GM12878 (cell line): ENCODE data around the gene MYLK4. TPM values are rescaled to one million over a fixed set of nuclear protein-coding genes. Genes with fewer than 3 reads are reported as not detected.

Experiments used
- ATAC-seq: fragments of 200-7000 bp; cut with Tn5 transposase; 3 replicates; pipeline ENCODE4 v1.9.1; 2020; ENCODE audit warnings: mild to moderate bottlenecking, moderate library complexity
- BruUV-seq: library from RNA; stranded (reverse); fragments of 400-500 nt; replicated peaks from 2 replicates; lab custom pipeline; 2021; lab: Mats Ljungman, UMichigan
- CTCF ChIA-PET: fragments of 300-600 bp; sonication (Branson Sonifier 250); formaldehyde crosslinking; extraction: SDS; loops from one replicate; lab custom pipeline; 2021; ENCODE audit warnings: inconsistent platforms; lab: Yijun Ruan, JAX
- POLR2A ChIA-PET: fragments of 350-600 bp; formaldehyde crosslinking; extraction: SDS; loops from one replicate; lab custom pipeline; 2021; ENCODE audit warnings: inconsistent platforms; lab: Charles Lee
- RAD21 ChIA-PET: fragments of 300-600 bp; sonication (Branson Sonifier 250); formaldehyde crosslinking; loops from one replicate; lab custom pipeline; 2023; ENCODE audit warnings: antibody characterized with exemption; ENCODE audit not compliant: unreplicated experiment; lab: Charles Lee
- SMC1A ChIA-PET: fragments of 300-600 bp; sonication (Branson Sonifier 250); formaldehyde crosslinking; loops from one replicate; lab custom pipeline; 2023; ENCODE audit not compliant: unreplicated experiment, uncharacterized antibody; lab: Charles Lee
- DNase-seq: peaks from one replicate; pipeline ENCODE4 v3.0.0-alpha.2; 2011; ENCODE audit warnings: low read depth, low spot score
- FAIRE-seq: peaks from 3 replicates; lab custom pipeline; 2011; peaks lifted over from hg19 to GRCh38; lab: Jason Lieb, UNC
- H2AFZ ChIP-seq: 2 replicates; pipeline ENCODE4 v1.6.0; 2011; ENCODE audit warnings: low read depth, low read length, control low read depth; ENCODE audit not compliant: control insufficient read depth
- H3K27ac ChIP-seq: 2 replicates; pipeline ENCODE4 v1.5.1; 2011; ENCODE audit warnings: control low read depth; ENCODE audit not compliant: control insufficient read depth, insufficient read depth
- H3K27me3 ChIP-seq, 2 experiments: replicated peaks in 1 of 2; 2 replicates each; pipeline versions ENCODE4 v1.6.0 to v1.6.1; 2011; ENCODE audit warnings: low read length in 1 of 2; ENCODE audit not compliant: control insufficient read depth in 2 of 2, insufficient read depth in 2 of 2
- H3K36me3 ChIP-seq, 2 experiments: 2 replicates each; pipeline ENCODE4 v1.5.1; 2011; ENCODE audit warnings: low read length in 1 of 2; ENCODE audit not compliant: control insufficient read depth in 2 of 2, insufficient read depth in 2 of 2
- H3K4me1 ChIP-seq: 2 replicates; pipeline ENCODE4 v1.6.1; 2011; ENCODE audit warnings: mild to moderate bottlenecking, low read length, moderate library complexity, mixed read lengths; ENCODE audit not compliant: control insufficient read depth, insufficient read depth
- H3K4me2 ChIP-seq: 2 replicates; pipeline ENCODE4 v1.6.0; 2011; ENCODE audit warnings: control low read depth; ENCODE audit not compliant: control insufficient read depth, insufficient read depth
- H3K4me3 ChIP-seq: fragments of 200-600 bp; sonication (generic); 2 replicates; pipeline ENCODE4 v1.5.1; 2016
- H3K79me2 ChIP-seq: 2 replicates; pipeline ENCODE4 v1.6.0; 2011; ENCODE audit warnings: low read length; ENCODE audit not compliant: control insufficient read depth, insufficient read depth
- H3K9ac ChIP-seq: 2 replicates; pipeline ENCODE4 v1.8.0; 2011; ENCODE audit warnings: low read length, control low read depth, mixed read lengths; ENCODE audit not compliant: control insufficient read depth, insufficient read depth
- H3K9me3 ChIP-seq: replicated peaks from 3 replicates; pipeline ENCODE4 v1.5.1; 2011; ENCODE audit warnings: mild to moderate bottlenecking, low read length; ENCODE audit not compliant: control insufficient read depth, insufficient read depth
- H4K20me1 ChIP-seq: 2 replicates; pipeline ENCODE4 v1.6.0; 2011; ENCODE audit not compliant: control insufficient read depth, insufficient read depth
- BCL3 ChIP-seq: IDR thresholded peaks from 2 replicates; pipeline ENCODE4 v1.6.1; 2011; ENCODE audit warnings: borderline replicate concordance, low read depth, mild to moderate bottlenecking, moderate library complexity, low read length; ENCODE audit not compliant: insufficient read depth, poor library complexity, severe bottlenecking
- FOXM1 ChIP-seq: IDR thresholded peaks from 2 replicates; pipeline ENCODE4 v1.6.1; 2012; ENCODE audit warnings: low read depth, mild to moderate bottlenecking, inconsistent platforms, low read length, moderate library complexity
- GABPA ChIP-seq: IDR thresholded peaks from 2 replicates; pipeline ENCODE4 v1.6.1; 2014; ENCODE audit warnings: antibody characterized with exemption, low read depth, mild to moderate bottlenecking, inconsistent platforms
- GATAD2B ChIP-seq: fragments of 450-650 bp; conservative IDR thresholded peaks from 2 replicates; pipeline ENCODE4 v1.6.1; 2017; ENCODE audit warnings: low read depth, mild to moderate bottlenecking, moderate library complexity
- MLLT1 ChIP-seq: fragments of 450-650 bp; IDR thresholded peaks from 2 replicates; pipeline ENCODE4 v1.6.1; 2016; ENCODE audit warnings: mild to moderate bottlenecking
- ZBTB40 ChIP-seq: fragments of 450-650 bp; IDR thresholded peaks from 2 replicates; pipeline ENCODE4 v1.6.1; 2016; ENCODE audit warnings: mild to moderate bottlenecking, moderate library complexity, borderline replicate concordance
- WGBS: methylation state at CpG from one replicate; pipeline ENCODE4 v1.1.6; 2016; ENCODE audit warnings: low lambda C conversion rate; ENCODE audit not compliant: insufficient replicate concordance, insufficient coverage; ENCODE audit errors: missing lambda C conversion rate; 5-methylcytosine and 5-hydroxymethylcytosine counted together
- in situ Hi-C: fragments of 300-500 bp; cut with MboI; formaldehyde crosslinking; loops from 9 replicates; pipeline ENCODE4 v1.14.3; 2018; ENCODE audit warnings: mixed read lengths
- intact Hi-C: fragments of 100-400 bp; cut with micrococcal nuclease; formaldehyde crosslinking; loops from one replicate; pipeline ENCODE4 v1.14.2; 2022; ENCODE audit not compliant: unreplicated experiment
- polyA plus RNA-seq, 11 experiments: library from polyadenylated mRNA; depleted of rRNA in 4 of 11; unstranded in 6 of 11; stranded (reverse) in 5 of 11; fragments of >200 nt; fragmentation: Nextera tagmentation in 4 of 11; fragmentation: Illumina TruSeq in 1 of 11; extraction: Ambion mirVana in 4 of 11; extraction: Trizol in 1 of 11; gene quantifications; 1 replicate in 1 of 11; 2 replicates in 10 of 11; pipeline versions ENCODE4 v1.2.1 to v1.2.3, GENCODE V29; 2011 to 2016; ENCODE audit warnings: inconsistent platforms in 2 of 11, missing spikeins in 2 of 11, low read depth in 1 of 11
- total RNA-seq, 4 experiments: library from RNA; depleted of rRNA in 3 of 4; stranded (reverse); fragments of >200 nt in 3 of 4; fragmentation: Illumina TruSeq in 1 of 4; extraction: Trizol in 1 of 4; gene quantifications; 2 replicates each; pipeline versions ENCODE4 v1.2.1 to v1.2.3, GENCODE V29; 2013 to 2021

The MYLK4 gene
- total and polyA plus RNA-seq, 10 of the 15 experiments (the other 5 are each of a cell fraction or from before 2014, with no cell fraction given), result under 0.01 to 0.09 (median 0.05) TPM; not detected in 1

- in situ Hi-C loops, result no loop called here
- intact Hi-C loops, result no loop called here
- H4K20me1 ChIP-seq, result peaks cover 3% of the 10 kb centered on the region; the same call in 1 of the 2 replicates
Measured at GRCh38 chr6:2768696-2769095, 18.0 kb upstream of the MYLK4 start.

More at GRCh38 chr6:2768696-2769095, 18.0 kb upstream of the MYLK4 start:
- ATAC-seq, result no peak
- Histone ChIP-seq H3K4me1 (peaks cover 11% of the 10 kb centered on the region), H2AFZ (no peak overlapping the region), H3K36me3 (peaks cover 7 to 18% of the 10 kb centered on the region in 2 experiments; a peak in 3 of 4 replicates), H3K9me3 (no peaks in the 10 kb centered on the region), H3K27ac (no peak overlapping the region), H3K27me3 (no peaks in the 10 kb centered on the region), H3K79me2 (peaks cover 55% of the 10 kb centered on the region), H3K4me3 (peak overlapping the region; percentile 92), H3K9ac (no peak overlapping the region), H3K4me2 (peak overlapping the region; percentile 58)
- WGBS, result 67% methylated on average over 6 of the region's 6 CpGs
- RAD21 ChIA-PET, result interaction anchor here (0.9 to 2.2 kb wide), 9 partner anchors 11 to 221 kb away, joined by 3 to 6 read pairs (median 4); no protein-coding TSS in a partner anchor
- DNase-seq, result no peak
- no peak for TF ChIP-seq ZBTB40
- no peak for TF ChIP-seq FOXM1
- no peak for TF ChIP-seq GATAD2B
- TF ChIP-seq GABPA, result no peak
- TF ChIP-seq BCL3, result peak; percentile 21
- TF ChIP-seq MLLT1, result no peak
- CTCF ChIA-PET, result interaction anchor here (0.8 to 4.0 kb wide), 16 partner anchors 9 to 291 kb away, joined by 3 to 41 read pairs (median 4); partner anchors contain the start of gene MYLK4
- BruUV-seq, result no TSS peak
- FAIRE-seq, result no peak
- POLR2A ChIA-PET, result interaction anchor here (0.5 to 1.9 kb wide), 4 partner anchors 12 to 285 kb away, joined by 3 to 6 read pairs (median 4); partner anchors contain the start of gene SERPINB1
- SMC1A ChIA-PET, result interaction anchor here (0.9 to 2.6 kb wide), 20 partner anchors 8 to 221 kb away, joined by 3 to 15 read pairs (median 4); partner anchors contain the start of genes MYLK4 and SERPINB1
